ENCODE data around the gene ATR.

The ATR gene

GRCh38 chr3:142549986-142550385, 28.5 kb downstream of the ATR start:
- TF ChIP-seq FOXP2 (optimal IDR thresholded peaks at IDR 0.05; ENCODE audit: borderline replicate concordance, extremely low read depth, extremely low read length, insufficient read depth), result no peak
- no peak for TF ChIP-seq TAF1 (IDR thresholded peaks at IDR 0.05; ENCODE audit: borderline replicate concordance, insufficient read depth, low read length)
- no peak for TF ChIP-seq REST (IDR thresholded peaks at IDR 0.05; ENCODE audit: insufficient read depth in 1 of 2, low read depth in 2 of 2, low read length in 2 of 2)
- TF ChIP-seq POLR2AphosphoS5 (IDR thresholded peaks at IDR 0.05; ENCODE audit: low read depth, low read length), result no peak
- TF ChIP-seq SIN3A (IDR thresholded peaks at IDR 0.05; ENCODE audit: borderline replicate concordance, insufficient read depth, low read length), result no peak

GRCh38 chr3:142543307-142543706, 35.2 kb downstream of the ATR start:
- TF ChIP-seq POLR2AphosphoS5 (IDR thresholded peaks at IDR 0.05; ENCODE audit: low read depth, low read length), result no peak
- TF ChIP-seq SIN3A (IDR thresholded peaks at IDR 0.05; ENCODE audit: borderline replicate concordance, insufficient read depth, low read length), result no peak
- TF ChIP-seq REST (IDR thresholded peaks at IDR 0.05; ENCODE audit: insufficient read depth in 1 of 2, low read depth in 2 of 2, low read length in 2 of 2), result no peak
- no peak for TF ChIP-seq TAF1 (IDR thresholded peaks at IDR 0.05; ENCODE audit: borderline replicate concordance, insufficient read depth, low read length)
- TF ChIP-seq FOXP2 (optimal IDR thresholded peaks at IDR 0.05; ENCODE audit: borderline replicate concordance, extremely low read depth, extremely low read length, insufficient read depth), result no peak

- TF ChIP-seq POLR2AphosphoS5 (IDR thresholded peaks at IDR 0.05; ENCODE audit: low read depth, low read length) (no peak), TAF1 (IDR thresholded peaks at IDR 0.05; ENCODE audit: borderline replicate concordance, insufficient read depth, low read length) (no peak), FOXP2 (optimal IDR thresholded peaks at IDR 0.05; ENCODE audit: borderline replicate concordance, extremely low read depth, extremely low read length, insufficient read depth) (no peak), REST (IDR thresholded peaks at IDR 0.05; ENCODE audit: insufficient read depth in 1 of 2, low read depth in 2 of 2, low read length in 2 of 2) (no peak), SIN3A (IDR thresholded peaks at IDR 0.05; ENCODE audit: borderline replicate concordance, insufficient read depth, low read length) (no peak)
Observed at GRCh38 chr3:142542054-142542453, 36.5 kb downstream of the ATR start.

GRCh38 chr3:142536519-142536918, 42.0 kb downstream of the ATR start:
- TF ChIP-seq TAF1 (IDR thresholded peaks at IDR 0.05; ENCODE audit: borderline replicate concordance, insufficient read depth, low read length) (no peak), FOXP2 (optimal IDR thresholded peaks at IDR 0.05; ENCODE audit: borderline replicate concordance, extremely low read depth, extremely low read length, insufficient read depth) (no peak), POLR2AphosphoS5 (IDR thresholded peaks at IDR 0.05; ENCODE audit: low read depth, low read length) (no peak), REST (IDR thresholded peaks at IDR 0.05; ENCODE audit: insufficient read depth in 1 of 2, low read depth in 2 of 2, low read length in 2 of 2) (no peak), SIN3A (IDR thresholded peaks at IDR 0.05; ENCODE audit: borderline replicate concordance, insufficient read depth, low read length) (no peak)

GRCh38 chr3:142534543-142534942, 44.0 kb downstream of the ATR start:
- TF ChIP-seq TAF1 (IDR thresholded peaks at IDR 0.05; ENCODE audit: borderline replicate concordance, insufficient read depth, low read length), result no peak
- no peak for TF ChIP-seq REST (IDR thresholded peaks at IDR 0.05; ENCODE audit: insufficient read depth in 1 of 2, low read depth in 2 of 2, low read length in 2 of 2)
- no peak for TF ChIP-seq FOXP2 (optimal IDR thresholded peaks at IDR 0.05; ENCODE audit: borderline replicate concordance, extremely low read depth, extremely low read length, insufficient read depth)
- TF ChIP-seq POLR2AphosphoS5 (IDR thresholded peaks at IDR 0.05; ENCODE audit: low read depth, low read length), result no peak
- TF ChIP-seq SIN3A (IDR thresholded peaks at IDR 0.05; ENCODE audit: borderline replicate concordance, insufficient read depth, low read length), result no peak

All from PFSK-1 (cell line).